ENCODE measurements around the gene FNIP2. TPM values are rescaled to one million over a fixed set of nuclear protein-coding genes. Genes with fewer than 3 reads are reported as not detected.
"Not testable (repeated sequence)": the region's sequence is repeated elsewhere in the genome, so short reads cannot be mapped to it uniquely, and the experiment has no call there.

FNIP2 gene
- total RNA-seq, 1 experiment from 2014 or later: 5.9 TPM

- no peaks in the 10 kb centered on the region for H3K36me3 ChIP-seq (replicated peaks; ENCODE audit: control insufficient read depth, insufficient read depth, low read length)
- no peaks in the 10 kb centered on the region for H3K27me3 ChIP-seq (ENCODE audit: control insufficient read depth, insufficient read depth, low read length)
- no peak for DNase-seq
- no peak overlapping the region for H3K4me3 ChIP-seq (ENCODE audit: insufficient read depth, low read depth, low read length)
Observed at GRCh38 chr4:158948071-158948470, 179.2 kb downstream of the FNIP2 start.

GRCh38 chr4:158949099-158949498 is 180.3 kb downstream of the FNIP2 start:
- no peaks in the 10 kb centered on the region for H3K36me3 ChIP-seq (replicated peaks; ENCODE audit: control insufficient read depth, insufficient read depth, low read length)
- no peak for DNase-seq
- H3K27me3 ChIP-seq (ENCODE audit: control insufficient read depth, insufficient read depth, low read length): no peaks in the 10 kb centered on the region
- no peak overlapping the region for H3K4me3 ChIP-seq (ENCODE audit: insufficient read depth, low read depth, low read length)

GRCh38 chr4:158952221-158952774 is 183.5 kb downstream of the FNIP2 start:
- not testable (repeated sequence) for DNase-seq; H3K36me3 ChIP-seq (replicated peaks; ENCODE audit: control insufficient read depth, insufficient read depth, low read length); H3K27me3 ChIP-seq (ENCODE audit: control insufficient read depth, insufficient read depth, low read length); H3K4me3 ChIP-seq (ENCODE audit: insufficient read depth, low read depth, low read length)

- not testable (repeated sequence) for H3K4me3 ChIP-seq (ENCODE audit: insufficient read depth, low read depth, low read length); H3K27me3 ChIP-seq (ENCODE audit: control insufficient read depth, insufficient read depth, low read length); H3K36me3 ChIP-seq (replicated peaks; ENCODE audit: control insufficient read depth, insufficient read depth, low read length); DNase-seq
Observed at GRCh38 chr4:158956345-158956744, 187.5 kb downstream of the FNIP2 start.

GRCh38 chr4:158956918-158957317 is 188.1 kb downstream of the FNIP2 start:
- DNase-seq; H3K4me3 ChIP-seq (ENCODE audit: insufficient read depth, low read depth, low read length); H3K27me3 ChIP-seq (ENCODE audit: control insufficient read depth, insufficient read depth, low read length); H3K36me3 ChIP-seq (replicated peaks; ENCODE audit: control insufficient read depth, insufficient read depth, low read length): not testable (repeated sequence)

Other genes with a start within 250 kb of the FNIP2 start
- gene RXFP1, start 247.1 kb upstream of the FNIP2 start, total RNA-seq (2014; rRNA removed; shearing (Covaris generic)): not detected in 2 replicates
- 32.9 and 35.8 TPM in 2 replicates for gene C4orf46, start 97.1 kb upstream of the FNIP2 start, total RNA-seq (2014; rRNA removed; shearing (Covaris generic))
- gene ETFDH, start 96.7 kb upstream of the FNIP2 start, total RNA-seq (2014; rRNA removed; shearing (Covaris generic)): 11.1 and 12.4 TPM in 2 replicates
- 31.1 and 37.2 TPM in 2 replicates for gene PPID, start 45.6 kb upstream of the FNIP2 start, total RNA-seq (2014; rRNA removed; shearing (Covaris generic))

Data from H7 (cell line).